Gastroesophageal sphincter (tissue), 4 donors: ENCODE data around the gene ZSCAN18. TPM values are rescaled to one million over a fixed set of nuclear protein-coding genes. Genes with fewer than 3 reads are reported as not detected.
"Not testable (repeated sequence)": the region's sequence is repeated elsewhere in the genome, so short reads cannot be mapped to it uniquely, and the experiment has no call there.

Source experiments
- ATAC-seq: fragments of 150-250 bp; one replicate; pipeline ENCODE4 v1.9.1; 2016; ENCODE audit warnings: mild to moderate bottlenecking, moderate library complexity
- H3K27ac ChIP-seq, 4 donors: fragments of 200-600 bp; sonication (generic) in 3 of 4; 1 replicate in 3 of 4; 2 replicates in 1 of 4; pipeline ENCODE4 v1.5.1; 2016 to 2019
- H3K27me3 ChIP-seq: fragments of 200-600 bp; sonication (generic); one replicate; pipeline ENCODE4 v1.5.1; 2019
- H3K36me3 ChIP-seq, 2 donors: fragments of 200-600 bp; sonication (generic); one replicate each; pipeline ENCODE4 v1.5.1; 2019; ENCODE audit warnings: control low read depth in 1 of 2
- H3K4me1 ChIP-seq, 3 donors: fragments of 200-600 bp; sonication (generic); 1 replicate in 2 of 3; 2 replicates in 1 of 3; pipeline ENCODE4 v1.5.1; 2016 to 2019; ENCODE audit warnings: control low read depth in 2 of 3
- H3K4me3 ChIP-seq, 2 donors: fragments of 200-600 bp; sonication (generic); one replicate each; pipeline ENCODE4 v1.5.1; 2019; ENCODE audit warnings: mild to moderate bottlenecking in 1 of 2, moderate library complexity in 1 of 2
- H3K9me3 ChIP-seq, 3 donors: fragments of 200-600 bp; sonication (generic); one replicate each; pipeline ENCODE4 v1.5.1; 2017 to 2019; ENCODE audit warnings: control low read depth in 2 of 3
- CTCF ChIP-seq, 4 experiments: fragments of 200-600 bp in 2 of 4; fragments of 450-650 bp in 2 of 4; sonication (generic) in 1 of 4; IDR thresholded peaks; one replicate each; pipeline ENCODE4 v1.5.1; 2017 to 2019; ENCODE audit warnings: antibody characterized with exemption in 4 of 4, mild to moderate bottlenecking in 2 of 4, moderate library complexity in 2 of 4
- EP300 ChIP-seq: sonication (generic); formaldehyde crosslinking; IDR thresholded peaks from one replicate; pipeline ENCODE4 v1.6.1; 2017; ENCODE audit warnings: antibody characterized with exemption, mild to moderate bottlenecking
- POLR2A ChIP-seq, 2 donors: fragments of 450-650 bp; IDR thresholded peaks; one replicate each; pipeline ENCODE4 v1.6.1; 2017; ENCODE audit warnings: antibody characterized with exemption in 2 of 2, mild to moderate bottlenecking in 2 of 2, moderate library complexity in 1 of 2
- POLR2AphosphoS5 ChIP-seq: sonication (generic); formaldehyde crosslinking; IDR thresholded peaks from one replicate; pipeline ENCODE4 v1.6.1; 2017; ENCODE audit warnings: antibody characterized with exemption
- WGBS, 2 donors: methylation state at CpG; one replicate each; pipeline ENCODE4 v1.1.5; 2018; ENCODE audit warnings: low coverage in 1 of 2; 5-methylcytosine and 5-hydroxymethylcytosine counted together
- total RNA-seq, 4 donors: library from RNA; depleted of rRNA; stranded (reverse); fragments of >200 nt; gene quantifications; one replicate each; pipeline ENCODE4 v1.1.0, GENCODE V29; 2016

ZSCAN18 gene
- 100 to 1,000 TPM in 3 of 4 donors, 10 to 100 TPM in 1; 82.4 to 144 (median 123) TPM for total RNA-seq

DNA sequence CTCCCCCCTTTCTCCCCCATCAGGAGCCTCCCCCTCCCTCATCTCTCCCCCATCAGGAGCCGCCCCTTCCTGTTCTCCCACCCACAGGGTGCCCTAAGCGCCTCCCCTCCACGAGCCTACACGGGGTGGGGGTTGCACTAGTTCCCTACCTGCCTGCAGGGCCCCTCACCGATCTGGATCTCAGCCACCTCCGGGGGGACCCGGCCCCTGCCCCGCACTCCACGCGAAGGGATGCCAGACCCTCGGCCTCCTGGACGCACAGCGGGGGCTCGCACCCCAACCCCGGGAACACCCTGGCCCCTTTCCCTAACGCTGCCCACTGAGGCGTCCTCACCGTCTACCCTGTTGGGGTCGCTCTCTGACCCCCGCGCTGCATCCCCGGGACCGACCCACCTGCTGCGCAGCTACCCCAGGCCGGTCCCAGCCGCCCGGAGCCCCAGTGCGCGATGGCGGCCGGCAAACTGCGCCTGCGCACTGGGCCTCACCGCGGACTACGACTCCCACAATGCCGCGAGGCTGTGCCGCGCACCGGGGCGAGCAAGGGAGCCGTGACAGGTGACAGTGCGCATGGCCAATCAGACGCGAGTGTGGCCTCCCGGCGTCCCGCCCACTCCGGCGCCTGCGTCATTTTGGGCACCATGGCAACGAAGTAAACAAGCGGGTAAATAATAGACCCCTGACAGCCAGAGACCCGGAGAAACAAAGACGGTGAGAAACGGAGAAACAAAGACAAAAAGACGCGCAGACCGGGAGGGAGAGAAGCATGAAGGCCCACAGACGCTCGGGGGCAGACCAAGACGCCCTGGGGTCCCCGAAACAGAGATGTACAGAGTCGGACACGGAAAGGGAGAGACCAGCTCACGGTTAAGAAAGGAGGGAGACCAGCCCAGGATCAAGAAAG lies at the start of gene ZSCAN18:
TSS of gene ZSCAN18 (minus strand) at position 451 of the 901 bp plus-strand sequence. CDS start 7,964 bp downstream, outside the sequence.
- peak within 1 kb of the TSS; percentile 76 to 86 for H3K4me3 ChIP-seq
- peaks cover 0 to 25% of the 10 kb centered on the region in 2 donors for H3K36me3 ChIP-seq
- H3K9me3 ChIP-seq = peaks cover 0 to 61% (median 0%) of the 10 kb centered on the region in 3 donors
- ATAC-seq = peak; percentile 100
- no peaks in the 10 kb centered on the region for H3K27me3 ChIP-seq
- H3K4me1 ChIP-seq = peaks cover 0 to 36% (median 8%) of the 10 kb centered on the region in 3 donors
- 0 to 1% methylated on average over 7 to 13 of the region's 67 CpGs for WGBS, 2 donors
- H3K27ac ChIP-seq = peak within 1 kb of the TSS; percentile 94 to 97 (median 95)
- TF ChIP-seq POLR2A (IDR thresholded peaks at IDR 0.05) (peak; percentile 70 to 78), POLR2AphosphoS5 (peak; percentile 77), EP300 (no peak), CTCF (IDR thresholded peaks at IDR 0.05) (no peak)

- Histone ChIP-seq H3K9me3 (peaks cover 0 to 41% (median 0%) of the 10 kb centered on the region in 3 donors), H3K36me3 (peaks cover under 1 to 28% of the 10 kb centered on the region in 2 donors), H3K4me1 (peaks cover 0 to 34% (median 4%) of the 10 kb centered on the region in 3 donors)
- H3K4me3 ChIP-seq, ATAC-seq, H3K27me3 ChIP-seq, H3K27ac ChIP-seq: not testable (repeated sequence)
- WGBS, 2 donors = no CpG with 5 or more reads among the region's 28 CpGs
Observed at GRCh38 chr19:58147475-58147874, 49.4 kb upstream of the ZSCAN18 start.

DNA sequence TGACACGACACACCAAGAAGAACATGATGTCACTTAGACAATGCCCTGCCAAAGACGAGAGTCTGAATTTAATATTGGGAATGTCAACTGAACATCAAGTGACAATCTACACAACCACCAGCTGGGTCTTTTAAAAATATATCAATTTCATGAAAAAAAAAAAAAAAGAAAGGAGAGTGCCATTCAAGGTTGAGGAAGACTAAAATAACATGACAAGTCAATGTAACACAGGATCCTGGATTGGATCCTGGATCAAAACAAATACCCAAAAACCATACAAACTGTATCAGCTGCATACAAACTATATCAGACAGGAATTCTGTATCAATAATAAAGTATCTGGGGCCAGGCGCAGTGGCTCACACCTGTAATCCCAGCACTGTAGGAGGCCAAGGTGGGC lies 47.8 kb upstream of the ZSCAN18 start:
- Histone ChIP-seq H3K4me1 (peaks cover 0 to 19% (median 4%) of the 10 kb centered on the region in 3 donors), H3K4me3 (no peak overlapping the region), H3K27me3 (no peaks in the 10 kb centered on the region), H3K9me3 (peaks cover 0 to 58% (median 3%) of the 10 kb centered on the region in 3 donors), H3K27ac (no peak overlapping the region), H3K36me3 (peaks cover 6 to 45% of the 10 kb centered on the region in 2 donors)
- no peak for ATAC-seq
- TF ChIP-seq EP300 (no peak), CTCF (IDR thresholded peaks at IDR 0.05) (no peak), POLR2A (IDR thresholded peaks at IDR 0.05) (no peak), POLR2AphosphoS5 (no peak)
- 95 to 100% methylated on average over 2 of the region's 3 CpGs for WGBS, 2 donors

- peaks cover under 1 to 100% of the 10 kb centered on the region in 2 donors for H3K36me3 ChIP-seq
- no peaks in the 10 kb centered on the region for H3K27me3 ChIP-seq
- H3K27ac ChIP-seq = no peak overlapping the region
- H3K4me3 ChIP-seq = no peak overlapping the region
- no peak for ATAC-seq
- H3K9me3 ChIP-seq = peaks cover under 1 to 100% (median 12%) of the 10 kb centered on the region in 3 donors
- TF ChIP-seq POLR2AphosphoS5 = no peak
- TF ChIP-seq POLR2A (IDR thresholded peaks at IDR 0.05) = no peak
- no peak for TF ChIP-seq EP300
- TF ChIP-seq CTCF (IDR thresholded peaks at IDR 0.05) = no peak
- H3K4me1 ChIP-seq = no peaks in the 10 kb centered on the region
- 86 to 100% methylated on average over 1 of the region's 1 CpG for WGBS, 2 donors
Observed at GRCh38 chr19:58134244-58134643, 36.2 kb upstream of the ZSCAN18 start.

DNA sequence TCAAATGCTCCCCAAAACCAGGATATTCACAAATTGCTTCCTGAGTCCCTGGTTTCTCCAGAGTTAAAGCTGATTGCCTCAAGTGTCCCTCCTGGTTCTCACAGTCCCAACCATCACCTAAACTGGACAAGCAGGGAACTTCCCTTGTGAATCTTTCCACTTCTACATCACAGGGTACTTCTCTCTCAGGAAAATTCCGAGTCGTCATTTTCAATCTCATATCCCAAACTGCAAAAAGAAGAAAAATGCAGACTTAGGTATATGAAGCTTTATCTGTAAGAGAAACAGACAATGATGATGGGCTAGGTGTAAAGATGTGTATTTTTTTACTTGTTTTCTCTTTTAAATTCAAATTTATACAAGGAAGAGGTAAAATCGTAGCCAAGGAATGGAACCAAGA lies 31.3 kb upstream of the ZSCAN18 start:
- Histone ChIP-seq H3K9me3 (peaks cover 9 to 100% (median 38%) of the 10 kb centered on the region in 3 donors), H3K4me3 (no peak overlapping the region), H3K4me1 (no peaks in the 10 kb centered on the region), H3K27me3 (no peaks in the 10 kb centered on the region), H3K27ac (no peak overlapping the region), H3K36me3 (peaks cover 7 to 81% of the 10 kb centered on the region in 2 donors)
- ATAC-seq = no peak
- TF ChIP-seq POLR2AphosphoS5 = no peak
- no peak for TF ChIP-seq EP300
- TF ChIP-seq POLR2A (IDR thresholded peaks at IDR 0.05) = no peak
- TF ChIP-seq CTCF (IDR thresholded peaks at IDR 0.05) = no peak
- 97 to 100% methylated on average over 1 to 3 of the region's 3 CpGs for WGBS, 2 donors
